Pancreas (tissue), 10 donors: ENCODE measurements around the gene RNF212. TPM values are rescaled to one million over a fixed set of nuclear protein-coding genes. Genes with fewer than 3 reads are reported as not detected.
"Not testable (repeated sequence)": the region's sequence is repeated elsewhere in the genome, so short reads cannot be mapped to it uniquely, and the experiment has no call there.

Experiments used
- ATAC-seq, 4 donors: fragments of 200-7000 bp; cut with Tn5 transposase; one replicate each; pipeline versions ENCODE4 v1.8.0 to v1.9.1; 2020; ENCODE audit warnings: mild to moderate bottlenecking in 4 of 4, moderate library complexity in 4 of 4
- DNase-seq, 6 donors: peaks; one replicate each; pipeline ENCODE4 v3.0.0-alpha.2; 2020
- FAIRE-seq: peaks from 2 replicates; lab custom pipeline; 2012; peaks lifted over from hg19 to GRCh38; lab: Jason Lieb, UNC
- H3K27ac ChIP-seq, 4 donors: fragments of 200-600 bp; sonication (generic); 1 replicate in 3 of 4; 2 replicates in 1 of 4; pipeline versions ENCODE4 v1.5.0 to v1.8.0; 2020
- H3K27me3 ChIP-seq, 4 donors: fragments of 200-600 bp; one replicate each; pipeline ENCODE4 v1.8.0; 2021
- H3K36me3 ChIP-seq, 3 donors: fragments of 200-600 bp; sonication (generic) in 1 of 3; one replicate each; pipeline versions ENCODE4 v1.5.0 to v1.8.0; 2020 to 2021
- H3K4me1 ChIP-seq, 3 donors: fragments of 200-600 bp; one replicate each; pipeline ENCODE4 v1.8.0; 2021
- H3K4me3 ChIP-seq, 4 donors: fragments of 200-600 bp; sonication (generic) in 2 of 4; one replicate each; pipeline versions ENCODE4 v1.5.0 to v1.8.0; 2020 to 2021
- H3K9me3 ChIP-seq, 4 donors: fragments of 200-600 bp; one replicate each; pipeline ENCODE4 v1.8.0; 2021
- WGBS, 2 donors: extraction: QIAGEN DNeasy Blood & Tissue Kit; methylation state at CpG; one replicate each; pipeline ENCODE4 v1.1.7; 2013; 5-methylcytosine and 5-hydroxymethylcytosine counted together
- intact Hi-C, 3 donors: fragments of 100-400 bp; cut with DNase I; formaldehyde crosslinking; loops; one replicate each; pipeline versions ENCODE4 v1.11.1 to v1.14.2; 2022
- polyA plus RNA-seq, 2 donors: library from polyadenylated mRNA; stranded (reverse); fragments of 200-250 nt; gene quantifications; one replicate each; pipeline ENCODE4 v1.2.3, GENCODE V29; 2013
- total RNA-seq, 6 donors: library from RNA; stranded (reverse); fragmentation: NEBNext Ultra II Directional in 4 of 6; extraction: Animal tissue kit (Norgen Biotek cat#: 25700) in 4 of 6; gene quantifications; one replicate each; pipeline versions ENCODE4 v1.2.1 to v1.2.4, GENCODE V29; 2021 to 2023
- TF ChIP-seq, protein P1 (sequence below), 4 donors: fragments of 200-600 bp; sonication (generic) in 3 of 4; IDR thresholded peaks; one replicate each; pipeline versions ENCODE4 v1.5.0 to v1.8.0; 2021; ENCODE audit warnings: antibody characterized with exemption in 4 of 4
- donor health status: healthy with polysubstance abuse.
- donor health status: DM: no; HTN: no; CAD: no; lungs with moderate emphysema.
- donor health status: DM: no; HTN: no; CAD: no.
- donor health status: control.
- donor health status: control.
- donor health status: Bipolar disorder and iron deficiency.
- donor health status: DM: yes; HTN: yes; CAD: no.
- donor health status: DM: no; HTN: no; CAD: no.
- donor health status: DM: no; HTN: no; CAD: no.
- donor health status: DM: yes; HTN: yes; CAD: no.

The RNF212 gene
- total and polyA plus RNA-seq, 8 donors = 12.0 to 40.3 (median 19.2) TPM

DNA sequence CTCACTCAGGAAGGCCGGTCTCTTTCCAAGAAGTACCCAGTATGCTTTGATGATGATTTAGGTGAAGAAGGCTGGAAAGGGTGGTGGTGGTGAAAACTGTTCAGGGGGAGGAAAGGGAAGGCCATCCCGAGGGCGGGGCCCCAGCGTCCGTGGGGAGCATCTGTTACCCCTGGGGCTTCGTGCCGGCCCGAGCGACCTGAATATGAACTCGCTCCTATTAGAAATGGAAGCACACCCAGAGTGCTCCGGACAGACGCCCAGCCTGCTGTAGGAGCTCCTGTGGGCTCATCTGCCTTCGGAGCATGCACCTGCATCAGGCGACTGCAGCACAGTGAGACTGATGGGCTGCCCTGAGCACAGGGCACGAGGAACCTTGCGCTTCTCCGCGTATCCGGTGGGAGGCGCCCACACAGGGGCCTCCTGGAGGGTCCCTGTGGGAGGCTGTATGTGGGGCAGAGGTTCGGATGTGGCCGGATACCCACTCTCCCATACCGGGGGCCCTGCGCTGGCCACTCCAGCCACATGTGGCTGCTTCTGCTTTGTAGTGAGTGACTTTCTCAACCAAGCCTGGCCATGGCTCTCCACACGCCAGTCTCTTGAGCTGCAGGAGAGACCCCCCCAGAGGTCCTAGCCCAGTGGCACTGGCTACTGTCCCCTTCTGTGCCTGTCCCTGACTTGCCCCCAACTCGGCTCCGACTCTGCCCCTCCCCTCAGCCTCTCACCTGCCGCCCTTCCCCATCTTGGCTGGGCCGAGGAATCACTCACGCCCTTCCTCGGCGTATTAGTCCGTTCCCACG, 65.2 kb downstream of the RNF212 start:
- 85 to 87% methylated on average over 33 to 34 of the region's 34 CpGs for WGBS, 2 donors
- peak in 3 of 6 donors; percentile 16 to 71 (median 58) for DNase-seq
- Histone ChIP-seq H3K4me1 (peaks cover 0 to 11% (median 5%) of the 10 kb centered on the region in 3 donors), H3K4me3 (peak overlapping the region in 1 of 4 donors; percentile 23), H3K27ac (peak overlapping the region in 1 of 4 donors; percentile 4), H3K27me3 (no peaks in the 10 kb centered on the region), H3K9me3 (no peaks in the 10 kb centered on the region), H3K36me3 (no peaks in the 10 kb centered on the region)
- intact Hi-C loops = no loop called here
- FAIRE-seq = no peak
- ATAC-seq = no peak
- TF ChIP-seq, protein P1, sequence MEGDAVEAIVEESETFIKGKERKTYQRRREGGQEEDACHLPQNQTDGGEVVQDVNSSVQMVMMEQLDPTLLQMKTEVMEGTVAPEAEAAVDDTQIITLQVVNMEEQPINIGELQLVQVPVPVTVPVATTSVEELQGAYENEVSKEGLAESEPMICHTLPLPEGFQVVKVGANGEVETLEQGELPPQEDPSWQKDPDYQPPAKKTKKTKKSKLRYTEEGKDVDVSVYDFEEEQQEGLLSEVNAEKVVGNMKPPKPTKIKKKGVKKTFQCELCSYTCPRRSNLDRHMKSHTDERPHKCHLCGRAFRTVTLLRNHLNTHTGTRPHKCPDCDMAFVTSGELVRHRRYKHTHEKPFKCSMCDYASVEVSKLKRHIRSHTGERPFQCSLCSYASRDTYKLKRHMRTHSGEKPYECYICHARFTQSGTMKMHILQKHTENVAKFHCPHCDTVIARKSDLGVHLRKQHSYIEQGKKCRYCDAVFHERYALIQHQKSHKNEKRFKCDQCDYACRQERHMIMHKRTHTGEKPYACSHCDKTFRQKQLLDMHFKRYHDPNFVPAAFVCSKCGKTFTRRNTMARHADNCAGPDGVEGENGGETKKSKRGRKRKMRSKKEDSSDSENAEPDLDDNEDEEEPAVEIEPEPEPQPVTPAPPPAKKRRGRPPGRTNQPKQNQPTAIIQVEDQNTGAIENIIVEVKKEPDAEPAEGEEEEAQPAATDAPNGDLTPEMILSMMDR (IDR thresholded peaks at IDR 0.05) = no peak

DNA sequence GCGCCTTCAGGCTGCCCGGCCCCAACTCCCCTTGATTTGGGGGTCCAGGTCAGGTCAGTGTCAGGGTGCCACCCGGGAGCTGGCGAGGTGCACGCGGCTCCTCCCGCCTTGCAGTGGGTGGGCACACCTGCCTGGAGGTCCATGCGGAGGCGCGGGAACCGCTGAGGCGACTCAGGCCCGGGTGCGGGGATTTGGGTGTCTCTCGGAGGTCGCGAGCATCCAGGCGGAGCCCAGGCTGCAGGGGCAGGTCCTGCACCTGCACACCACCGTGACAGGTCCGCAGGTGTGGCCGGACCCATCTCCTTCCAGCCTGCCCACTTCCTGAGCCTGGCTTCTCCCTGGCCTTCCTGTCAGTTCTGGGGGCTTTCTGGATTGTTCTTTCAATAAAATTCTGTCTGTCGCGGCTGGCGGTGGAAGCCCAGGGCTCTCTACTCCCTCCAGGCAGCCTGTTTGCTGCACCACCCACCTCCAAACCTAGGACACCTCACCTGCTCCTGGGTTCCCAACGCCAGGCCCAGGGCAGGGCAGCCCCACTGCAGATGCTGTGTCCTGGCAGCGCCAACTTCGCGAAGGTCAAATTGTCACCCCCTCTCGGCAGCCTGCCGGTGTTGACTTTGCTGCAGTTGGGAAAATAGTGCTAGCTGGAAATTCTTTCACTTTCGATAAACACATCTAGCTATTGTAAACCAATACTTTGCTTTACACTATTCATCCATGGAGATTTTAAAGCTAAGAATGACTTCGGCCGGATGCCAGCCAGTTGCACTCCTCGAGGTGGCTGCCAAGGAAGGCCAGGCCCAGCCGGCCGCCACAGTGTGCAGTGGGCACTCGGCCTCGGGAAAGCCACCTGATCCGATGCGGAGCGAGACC, 66.0 kb downstream of the RNF212 start:
- peak overlapping the region in 1 of 4 donors; percentile 23 for H3K4me3 ChIP-seq
- H3K27me3 ChIP-seq = no peaks in the 10 kb centered on the region
- TF ChIP-seq, protein P1 (IDR thresholded peaks at IDR 0.05) = no peak
- DNase-seq = peak; percentile 32 to 86 (median 60)
- H3K27ac ChIP-seq = peak overlapping the region in 1 of 4 donors; percentile 4
- WGBS, 2 donors = 49 to 64% methylated on average over 41 of the region's 41 CpGs
- H3K36me3 ChIP-seq = no peaks in the 10 kb centered on the region
- FAIRE-seq = no peak
- H3K9me3 ChIP-seq = no peaks in the 10 kb centered on the region
- intact Hi-C loops = no loop called here
- ATAC-seq = peak in 3 of 4 donors; percentile 28 to 63 (median 62)
- H3K4me1 ChIP-seq = peaks cover 0 to 11% (median 5%) of the 10 kb centered on the region in 3 donors

DNA sequence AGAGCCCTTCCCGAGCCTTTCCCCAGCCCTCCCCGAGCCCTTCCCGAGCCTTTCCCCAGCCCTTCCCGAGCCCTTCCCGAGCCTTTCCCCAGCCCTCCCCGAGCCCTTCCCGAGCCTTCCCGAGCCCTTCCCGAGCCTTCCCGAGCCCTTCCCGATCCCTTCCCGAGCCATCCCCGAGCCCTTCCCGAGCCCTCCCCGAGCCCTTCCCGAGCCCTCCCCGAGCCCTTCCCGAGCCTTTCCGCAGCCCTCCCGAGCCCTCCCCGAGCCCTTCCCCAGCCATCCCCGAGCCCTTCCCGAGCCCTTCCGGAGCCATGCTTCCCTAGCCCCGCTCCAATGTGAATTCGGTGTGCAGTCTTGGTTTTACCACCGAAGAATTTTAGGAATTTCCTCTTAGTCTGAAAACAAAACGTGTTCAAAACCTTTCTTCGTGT, 66.8 kb downstream of the RNF212 start:
- Histone ChIP-seq H3K4me1 (peaks cover 0 to 11% (median 5%) of the 10 kb centered on the region in 3 donors), H3K4me3 (peak overlapping the region in 1 of 4 donors; percentile 23)
- H3K27me3 ChIP-seq, H3K27ac ChIP-seq, H3K36me3 ChIP-seq, intact Hi-C loops, H3K9me3 ChIP-seq, FAIRE-seq: not testable (repeated sequence)
- peak; percentile 32 to 70 (median 61) for ATAC-seq
- WGBS, 2 donors = 21 to 37% methylated on average over 29 of the region's 29 CpGs
- DNase-seq = peak; percentile 59 to 95 (median 83)

DNA sequence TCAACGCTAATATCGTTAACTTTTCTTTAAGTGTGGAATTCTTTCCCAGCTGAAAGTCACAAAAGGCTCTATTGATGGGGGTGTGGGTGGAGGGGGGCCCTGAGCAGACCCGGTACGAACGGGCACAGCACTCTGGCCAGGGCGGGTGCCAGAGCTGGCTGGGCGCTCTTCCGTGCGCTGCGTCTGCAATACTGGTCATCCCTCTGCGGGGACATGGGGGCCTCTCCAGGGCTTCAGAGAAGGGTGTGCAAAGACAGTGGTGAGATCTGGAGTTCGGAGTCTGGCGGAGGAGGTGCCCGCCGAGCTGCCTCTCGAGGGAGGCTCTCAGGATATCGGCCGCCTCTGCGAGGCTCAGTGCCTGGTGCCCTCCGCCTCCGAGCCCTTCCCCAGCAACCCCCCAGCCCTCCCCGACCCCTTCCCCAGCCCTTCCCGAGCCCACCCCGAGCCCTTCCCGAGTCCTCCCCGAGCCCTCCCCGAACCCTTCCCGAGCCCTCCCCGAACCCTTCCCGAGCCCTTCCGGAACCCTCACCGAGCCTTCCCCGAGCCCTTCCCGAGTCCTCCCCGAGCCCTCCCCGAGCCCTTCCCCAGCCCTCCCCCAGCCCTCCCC, 67.7 kb downstream of the RNF212 start:
- Histone ChIP-seq H3K36me3 (no peaks in the 10 kb centered on the region), H3K4me3 (no peak overlapping the region), H3K27me3 (no peaks in the 10 kb centered on the region), H3K4me1 (peaks cover 0 to 11% (median 5%) of the 10 kb centered on the region in 3 donors), H3K9me3 (no peaks in the 10 kb centered on the region), H3K27ac (no peak overlapping the region)
- ATAC-seq (peak in 1 of 4 donors; percentile 55), DNase-seq (peak in 5 of 6 donors; percentile 2 to 72 (median 52)), FAIRE-seq (no peak)
- 46 to 64% methylated on average over 17 to 36 of the region's 36 CpGs for WGBS, 2 donors
- intact Hi-C loops = no loop called here
- TF ChIP-seq, protein P1 (IDR thresholded peaks at IDR 0.05) = no peak

DNA sequence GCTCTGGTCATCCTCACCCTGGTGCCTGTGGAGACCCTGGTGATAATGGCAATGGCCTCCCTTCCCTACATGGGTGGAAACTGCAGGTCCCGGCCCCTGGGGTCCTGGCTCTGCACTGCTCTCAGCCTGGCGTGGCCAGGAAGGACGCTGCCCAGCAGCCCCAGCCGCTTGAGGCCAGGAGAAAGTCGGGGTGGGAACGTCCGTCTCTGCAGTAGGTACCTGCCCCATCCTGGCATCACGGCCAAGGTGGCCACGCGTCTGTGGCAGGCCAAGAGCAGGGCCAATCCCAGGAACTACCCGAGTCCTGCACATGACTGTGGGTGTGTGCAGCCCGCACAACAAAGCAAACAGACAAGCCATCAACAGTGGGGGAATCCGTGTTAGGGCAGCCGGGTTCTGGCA, 68.2 kb downstream of the RNF212 start:
- no peak overlapping the region for H3K27ac ChIP-seq
- WGBS, 2 donors = 47 to 48% methylated on average over 14 of the region's 14 CpGs
- ATAC-seq (peak in 1 of 4 donors; percentile 19), DNase-seq (peak in 5 of 6 donors; percentile 7 to 75 (median 47)), FAIRE-seq (no peak)
- no peaks in the 10 kb centered on the region for H3K36me3 ChIP-seq
- peaks cover 0 to 11% (median 5%) of the 10 kb centered on the region in 3 donors for H3K4me1 ChIP-seq
- no peaks in the 10 kb centered on the region for H3K9me3 ChIP-seq
- intact Hi-C loops = no loop called here
- H3K27me3 ChIP-seq = no peaks in the 10 kb centered on the region
- H3K4me3 ChIP-seq = no peak overlapping the region
- TF ChIP-seq, protein P1 (IDR thresholded peaks at IDR 0.05) = no peak
